T-helper 9 cell (primary cell): ENCODE measurements around the gene SYTL3.
"Not testable (repeated sequence)": the region's sequence is repeated elsewhere in the genome, so short reads cannot be mapped to it uniquely, and the experiment has no call there.

Experiments used
- DNase-seq: peaks from one replicate; pipeline ENCODE4 v3.0.0-alpha.2; 2020

The SYTL3 gene

GRCh38 chr6:158698931-158699330 is 49.1 kb downstream of the SYTL3 start:
- DNase-seq, result no peak

- DNase-seq, result not testable (repeated sequence)
These were observed 51.4 kb downstream of the SYTL3 start for GRCh38 chr6:158701268-158701667.

- no peak for DNase-seq
These were observed 53.4 kb downstream of the SYTL3 start for GRCh38 chr6:158703111-158703836.

- DNase-seq, result peak; percentile 75
These were observed 54.3 kb downstream of the SYTL3 start for GRCh38 chr6:158703837-158704822.

- DNase-seq, result no peak
These were observed 55.7 kb downstream of the SYTL3 start for GRCh38 chr6:158705386-158706126.

DNA sequence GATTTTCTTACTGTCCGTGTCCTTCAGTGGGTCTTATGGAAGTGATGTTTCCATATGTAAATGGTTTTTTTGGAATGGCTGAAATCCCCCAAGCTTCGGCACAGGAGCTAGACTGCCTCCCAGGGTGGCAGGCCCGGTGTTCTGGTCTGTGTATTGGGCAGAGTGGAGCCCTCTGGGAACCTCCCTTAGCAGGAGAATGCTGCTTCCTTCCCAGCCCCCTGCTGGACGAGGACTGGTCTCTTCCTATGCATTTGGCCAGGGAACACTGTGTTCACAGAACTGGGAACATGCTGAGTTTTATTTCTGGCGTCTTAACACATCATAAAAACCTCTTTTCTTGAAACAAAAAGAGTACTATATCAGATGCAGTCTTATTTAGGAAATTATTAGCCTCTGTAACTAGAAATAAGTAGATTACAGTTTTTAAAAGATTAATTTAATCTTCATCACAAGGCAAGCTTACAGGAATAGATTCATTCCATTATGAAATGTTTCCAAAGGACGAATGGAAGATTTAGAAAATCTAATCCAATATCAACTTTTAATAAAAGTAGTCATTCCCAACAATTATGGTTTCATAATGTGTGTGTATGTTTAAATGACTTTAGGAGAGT is 56.6 kb downstream of the SYTL3 start:
- no peak for DNase-seq

GRCh38 chr6:158707120-158707820 is 57.4 kb downstream of the SYTL3 start:
- DNase-seq, result no peak

DNA sequence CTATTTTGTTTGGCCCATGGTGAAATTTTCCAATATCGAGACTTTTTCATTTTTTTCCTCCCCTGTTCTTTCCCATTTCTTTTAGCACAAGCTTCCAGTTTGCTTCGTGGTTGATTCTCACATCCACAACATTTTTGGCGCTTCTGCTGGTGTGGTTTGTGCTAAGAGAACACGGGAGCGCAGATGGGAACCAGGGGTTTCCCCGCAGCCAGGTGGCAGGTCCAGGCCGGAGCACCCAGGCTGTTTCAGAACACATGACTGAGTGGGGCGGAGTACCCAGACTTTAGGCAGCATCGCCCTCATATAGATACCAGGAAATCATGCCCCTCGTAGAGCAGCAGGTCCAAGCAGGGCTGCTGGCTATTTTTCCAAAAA is 58.0 kb downstream of the SYTL3 start:
- DNase-seq, result no peak

DNA sequence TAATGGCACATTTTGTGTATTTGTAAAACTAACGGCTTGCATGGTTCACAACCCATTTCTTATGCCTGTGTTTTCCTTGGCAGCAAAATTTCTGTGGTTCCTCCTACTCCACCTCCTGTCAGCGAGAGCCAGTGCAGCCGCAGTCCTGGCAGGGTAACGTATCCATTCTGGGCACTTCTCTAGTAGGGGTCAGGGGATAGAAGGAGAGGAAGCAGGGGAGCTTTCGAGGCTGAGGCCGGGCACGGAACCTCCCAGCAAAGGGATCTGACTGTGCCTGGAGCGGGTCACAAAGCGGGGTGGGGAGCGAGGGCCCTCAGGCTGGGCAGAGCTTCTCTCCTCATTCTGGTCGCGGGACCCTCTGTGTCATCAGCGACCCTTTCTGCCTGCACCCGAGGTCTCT is 58.4 kb downstream of the SYTL3 start:
- no peak for DNase-seq

GRCh38 chr6:158709809-158710208 is 60.0 kb downstream of the SYTL3 start:
- DNase-seq, result no peak

DNA sequence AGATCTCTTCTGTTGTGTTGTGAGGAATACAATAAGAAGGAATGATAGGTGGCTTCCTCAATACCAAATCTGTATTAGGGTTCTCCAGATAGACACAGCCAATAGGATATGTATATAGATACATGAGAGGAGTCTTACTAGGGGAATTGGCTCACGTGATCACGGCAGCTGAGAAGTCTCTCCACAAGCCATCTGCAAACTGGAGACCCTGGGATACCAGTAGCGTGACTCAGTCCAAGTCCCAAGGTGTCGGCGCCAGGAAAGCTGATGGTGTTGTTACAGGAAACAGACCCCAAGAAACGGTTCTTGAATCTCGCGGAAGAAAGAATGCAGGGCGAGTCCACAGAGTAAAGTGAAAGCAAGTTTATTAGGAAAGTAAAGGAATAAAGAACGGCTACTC is 61.4 kb downstream of the SYTL3 start:
- no peak for DNase-seq

GRCh38 chr6:158713469-158713868 is 63.6 kb downstream of the SYTL3 start:
- no peak for DNase-seq

DNA sequence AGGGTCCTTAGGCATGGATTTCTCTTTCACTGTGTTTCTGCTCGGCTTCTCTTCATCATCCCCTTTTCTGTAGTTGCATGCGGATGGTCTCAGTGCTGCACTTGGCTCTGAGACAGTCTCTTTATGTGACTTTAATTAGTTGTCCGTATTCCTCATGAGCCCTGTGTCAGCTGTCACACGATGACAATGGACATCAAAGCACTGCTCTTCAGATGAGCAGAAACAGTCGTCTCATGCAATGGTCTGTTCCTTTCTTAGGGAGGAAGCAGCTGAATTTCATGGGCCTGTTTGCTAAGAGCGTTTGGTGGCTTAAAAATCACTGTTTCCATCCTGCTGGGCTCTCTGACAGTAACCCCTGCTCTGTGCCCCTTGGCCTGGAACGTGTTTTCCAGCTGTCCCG is 64.9 kb downstream of the SYTL3 start:
- DNase-seq, result no peak

DNA sequence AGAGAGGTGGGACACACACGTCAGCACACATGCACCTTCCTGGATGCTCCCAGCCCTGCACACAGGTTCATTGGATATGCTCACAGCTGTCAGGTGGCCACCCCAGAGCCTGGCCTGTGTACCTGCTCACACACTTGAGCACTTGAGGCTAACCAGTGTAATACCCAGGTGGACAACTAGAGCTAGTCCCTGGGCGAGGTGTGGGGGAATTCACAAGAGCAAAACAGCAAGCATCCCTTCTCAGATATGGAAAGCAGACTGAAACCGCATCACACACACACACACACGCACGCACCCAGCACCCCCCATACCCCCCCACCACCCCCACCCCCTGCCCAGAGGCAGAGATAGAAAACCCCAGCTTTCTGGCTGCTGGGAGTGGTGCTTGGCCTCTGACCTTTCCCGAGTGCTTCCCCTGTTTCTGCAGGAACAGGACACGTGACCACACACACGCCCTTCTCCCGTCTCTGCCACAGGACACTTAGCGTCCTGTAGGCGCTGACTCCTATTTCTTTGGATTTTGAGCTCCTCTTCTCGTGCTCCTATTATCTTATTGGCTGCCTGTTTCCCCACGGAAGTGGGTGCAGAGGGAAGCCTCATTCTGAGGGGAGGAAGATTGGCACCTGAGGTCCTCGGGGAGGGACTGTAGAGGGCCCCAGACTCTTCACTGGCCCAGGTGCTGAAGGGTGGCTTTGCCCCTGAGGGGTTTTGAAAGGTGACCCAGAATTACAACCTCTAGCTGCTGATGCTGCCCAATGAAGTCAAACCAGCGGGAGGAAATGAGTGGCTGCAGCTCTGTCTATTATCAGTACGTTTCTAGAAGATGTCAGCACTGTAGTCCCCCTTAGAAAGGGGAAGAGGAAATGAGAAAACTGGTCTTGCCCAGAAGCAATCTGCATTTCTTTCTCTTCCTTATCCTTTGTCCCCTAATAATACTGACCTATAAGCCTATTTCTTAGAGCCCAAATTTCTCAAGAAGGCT is 65.8 kb downstream of the SYTL3 start:
- DNase-seq, result no peak

- no peak for DNase-seq
These were observed 67.8 kb downstream of the SYTL3 start for GRCh38 chr6:158717341-158718330.

- DNase-seq, result no peak
These were observed 68.7 kb downstream of the SYTL3 start for GRCh38 chr6:158718461-158719046.

DNA sequence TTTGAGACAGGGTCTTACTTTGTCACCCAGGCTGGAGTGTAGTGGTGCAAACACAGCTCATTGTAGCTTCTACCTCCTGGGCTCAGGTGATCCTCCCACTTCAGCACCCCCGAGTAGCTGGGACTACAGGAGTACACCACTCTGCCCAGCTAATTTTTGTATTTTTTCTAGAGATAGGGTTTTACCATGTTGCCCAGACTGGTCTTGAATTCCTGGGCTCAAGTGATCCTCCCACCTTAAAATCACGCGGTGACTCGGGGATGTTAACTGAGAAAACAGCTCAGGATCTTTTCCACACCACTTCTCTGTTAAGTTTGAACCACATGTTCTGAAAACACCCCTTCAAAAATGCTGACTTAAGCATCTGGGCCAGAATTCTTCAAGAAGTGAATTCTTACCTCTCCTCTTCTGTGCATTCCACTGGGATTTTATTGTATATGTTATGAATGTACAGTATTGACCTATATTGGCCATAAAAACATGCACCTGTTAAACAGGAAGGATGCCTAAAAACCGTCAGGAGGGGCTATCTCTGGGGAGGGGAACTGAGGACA is 72.4 kb downstream of the SYTL3 start:
- DNase-seq, result no peak

GRCh38 chr6:158725704-158726103 is 75.8 kb downstream of the SYTL3 start:
- no peak for DNase-seq
